Neural cell (in vitro differentiated cells): Measurements from ENCODE around the gene ADH1C.

Source experiments
- CTCF ChIP-seq: fragments of 450-650 bp; IDR thresholded peaks from 2 replicates; pipeline ENCODE4 v1.5.1; 2014; ENCODE audit warnings: antibody characterized with exemption, mild to moderate bottlenecking, moderate library complexity; ENCODE audit not compliant: poor library complexity, severe bottlenecking
- EP300 ChIP-seq: fragments of 450-650 bp; conservative IDR thresholded peaks from 2 replicates; pipeline ENCODE4 v1.6.1; 2014; ENCODE audit warnings: antibody characterized with exemption, mild to moderate bottlenecking, moderate library complexity; ENCODE audit not compliant: poor library complexity, severe bottlenecking
- EZH2 ChIP-seq: fragments of 200-600, 300-800 bp; shearing (Covaris generic), sonication (generic); IDR thresholded peaks from 2 replicates; pipeline ENCODE4 v1.6.1; 2014; ENCODE audit warnings: antibody characterized with exemption, low read length, borderline replicate concordance, mild to moderate bottlenecking; ENCODE audit not compliant: insufficient read depth, poor library complexity, severe bottlenecking
- MXI1 ChIP-seq: fragments of 450-650 bp; conservative IDR thresholded peaks from 2 replicates; pipeline ENCODE4 v1.6.1; 2014; ENCODE audit warnings: antibody characterized with exemption, mild to moderate bottlenecking; ENCODE audit not compliant: poor library complexity, severe bottlenecking
- POLR2AphosphoS5 ChIP-seq: IDR thresholded peaks from 2 replicates; pipeline ENCODE4 v1.6.1; 2012
- RAD21 ChIP-seq: fragments of 450-650 bp; conservative IDR thresholded peaks from 2 replicates; pipeline ENCODE4 v1.6.1; 2014; ENCODE audit warnings: antibody characterized with exemption, mild to moderate bottlenecking, moderate library complexity
- SMC3 ChIP-seq: fragments of 450-650 bp; conservative IDR thresholded peaks from 2 replicates; pipeline ENCODE4 v1.6.1; 2014; ENCODE audit warnings: antibody characterized with exemption, mild to moderate bottlenecking, moderate library complexity; ENCODE audit not compliant: poor library complexity
- TAF1 ChIP-seq: IDR thresholded peaks from 2 replicates; pipeline ENCODE4 v1.6.1; 2012; ENCODE audit warnings: low read depth
- TF ChIP-seq, protein P1 (sequence below): IDR thresholded peaks from 2 replicates; pipeline ENCODE4 v1.6.1; 2012; ENCODE audit warnings: borderline replicate concordance

- TF ChIP-seq CTCF: no peak
- TF ChIP-seq POLR2AphosphoS5: no peak
- TF ChIP-seq, protein P1, sequence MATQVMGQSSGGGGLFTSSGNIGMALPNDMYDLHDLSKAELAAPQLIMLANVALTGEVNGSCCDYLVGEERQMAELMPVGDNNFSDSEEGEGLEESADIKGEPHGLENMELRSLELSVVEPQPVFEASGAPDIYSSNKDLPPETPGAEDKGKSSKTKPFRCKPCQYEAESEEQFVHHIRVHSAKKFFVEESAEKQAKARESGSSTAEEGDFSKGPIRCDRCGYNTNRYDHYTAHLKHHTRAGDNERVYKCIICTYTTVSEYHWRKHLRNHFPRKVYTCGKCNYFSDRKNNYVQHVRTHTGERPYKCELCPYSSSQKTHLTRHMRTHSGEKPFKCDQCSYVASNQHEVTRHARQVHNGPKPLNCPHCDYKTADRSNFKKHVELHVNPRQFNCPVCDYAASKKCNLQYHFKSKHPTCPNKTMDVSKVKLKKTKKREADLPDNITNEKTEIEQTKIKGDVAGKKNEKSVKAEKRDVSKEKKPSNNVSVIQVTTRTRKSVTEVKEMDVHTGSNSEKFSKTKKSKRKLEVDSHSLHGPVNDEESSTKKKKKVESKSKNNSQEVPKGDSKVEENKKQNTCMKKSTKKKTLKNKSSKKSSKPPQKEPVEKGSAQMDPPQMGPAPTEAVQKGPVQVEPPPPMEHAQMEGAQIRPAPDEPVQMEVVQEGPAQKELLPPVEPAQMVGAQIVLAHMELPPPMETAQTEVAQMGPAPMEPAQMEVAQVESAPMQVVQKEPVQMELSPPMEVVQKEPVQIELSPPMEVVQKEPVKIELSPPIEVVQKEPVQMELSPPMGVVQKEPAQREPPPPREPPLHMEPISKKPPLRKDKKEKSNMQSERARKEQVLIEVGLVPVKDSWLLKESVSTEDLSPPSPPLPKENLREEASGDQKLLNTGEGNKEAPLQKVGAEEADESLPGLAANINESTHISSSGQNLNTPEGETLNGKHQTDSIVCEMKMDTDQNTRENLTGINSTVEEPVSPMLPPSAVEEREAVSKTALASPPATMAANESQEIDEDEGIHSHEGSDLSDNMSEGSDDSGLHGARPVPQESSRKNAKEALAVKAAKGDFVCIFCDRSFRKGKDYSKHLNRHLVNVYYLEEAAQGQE: no peak
- no peak for TF ChIP-seq TAF1
- TF ChIP-seq EZH2: no peak
- TF ChIP-seq EP300: no peak
- TF ChIP-seq RAD21: no peak
- TF ChIP-seq MXI1: no peak
- no peak for TF ChIP-seq SMC3
Observed at GRCh38 chr4:99395595-99396364, 43.2 kb upstream of the ADH1C start.
